Activated T-cell treated with anti-CD3 and anti-CD28 coated beads for 4 hours (primary cell): ENCODE results near the gene GCLM.
"Not testable (repeated sequence)": the region's sequence is repeated elsewhere in the genome, so short reads cannot be mapped to it uniquely, and the experiment has no call there.

ENCODE experiments used
- DNase-seq: peaks from one replicate; pipeline ENCODE4 v3.0.0-alpha.2; 2020

GCLM gene

GRCh38 chr1:93882269-93882668, 27.0 kb downstream of the GCLM start:
- DNase-seq, result no peak

- no peak for DNase-seq
Observed at GRCh38 chr1:93880731-93881130, 28.5 kb downstream of the GCLM start.

- DNase-seq, result peak; percentile 83
Observed at GRCh38 chr1:93878889-93879586, 30.2 kb downstream of the GCLM start, which contains the start of gene DNTTIP2. Gene DNTTIP2, minus strand, starts transcription at chr1:93879206. Its CDS starts 58 bp downstream, at chr1:93879148.

- DNase-seq, result peak; percentile 50
Observed at GRCh38 chr1:93878501-93878888, 30.7 kb downstream of the GCLM start.

- no peak for DNase-seq
Observed at GRCh38 chr1:93877529-93877928, 31.7 kb downstream of the GCLM start.

GRCh38 chr1:93876244-93876643, 33.0 kb downstream of the GCLM start:
- DNase-seq, result no peak

GRCh38 chr1:93874025-93874651, 35.1 kb downstream of the GCLM start:
- DNase-seq, result no peak

GRCh38 chr1:93871366-93871765, 37.9 kb downstream of the GCLM start:
- DNase-seq, result no peak

GRCh38 chr1:93869653-93870052, 39.6 kb downstream of the GCLM start:
- no peak for DNase-seq

GRCh38 chr1:93868492-93868891, 40.7 kb downstream of the GCLM start:
- not testable (repeated sequence) for DNase-seq

GRCh38 chr1:93865253-93865652, 44.0 kb downstream of the GCLM start:
- DNase-seq, result no peak

GRCh38 chr1:93864175-93864574, 45.1 kb downstream of the GCLM start:
- no peak for DNase-seq

- DNase-seq, result not testable (repeated sequence)
Observed at GRCh38 chr1:93857653-93858052, 51.6 kb downstream of the GCLM start.

- DNase-seq, result not testable (repeated sequence)
Observed at GRCh38 chr1:93855983-93856382, 53.2 kb downstream of the GCLM start.

GRCh38 chr1:93853940-93854339, 55.3 kb downstream of the GCLM start:
- DNase-seq, result no peak

- no peak for DNase-seq
Observed at GRCh38 chr1:93851878-93852277, 57.4 kb downstream of the GCLM start.

GRCh38 chr1:93851327-93851712, 57.9 kb downstream of the GCLM start:
- no peak for DNase-seq

- peak; percentile 28 for DNase-seq
Observed at GRCh38 chr1:93850687-93851326, 58.4 kb downstream of the GCLM start.

GRCh38 chr1:93848350-93848883, 60.8 kb downstream of the GCLM start:
- no peak for DNase-seq

- peak; percentile 62 for DNase-seq
Observed at GRCh38 chr1:93847811-93848288, 61.4 kb downstream of the GCLM start.

- peak; percentile 84 for DNase-seq
Observed at GRCh38 chr1:93846992-93847810, 62.0 kb downstream of the GCLM start.

- DNase-seq, result peak; percentile 87
Observed at GRCh38 chr1:93846206-93846991, 62.8 kb downstream of the GCLM start.
